HG02678 (cell line): ENCODE measurements around the gene PON1.

Experiments used
- ATAC-seq: cut with Tn5 transposase; IDR thresholded peaks from one replicate; pipeline ENCODE4 v1.9.1; 2021; ENCODE audit warnings: mild to moderate bottlenecking, moderate library complexity; ENCODE audit not compliant: unreplicated experiment

PON1 gene

GRCh38 chr7:95317966-95318365 is 6.4 kb downstream of the PON1 start:
- no peak for ATAC-seq

GRCh38 chr7:95317546-95317945 is 6.8 kb downstream of the PON1 start:
- no peak for ATAC-seq

- ATAC-seq = peak; percentile 74
Observed at GRCh38 chr7:95316588-95316987, 7.7 kb downstream of the PON1 start.

- no peak for ATAC-seq
Observed at GRCh38 chr7:95312561-95312960, 11.8 kb downstream of the PON1 start.

GRCh38 chr7:95311389-95311788 is 12.9 kb downstream of the PON1 start:
- no peak for ATAC-seq

DNA sequence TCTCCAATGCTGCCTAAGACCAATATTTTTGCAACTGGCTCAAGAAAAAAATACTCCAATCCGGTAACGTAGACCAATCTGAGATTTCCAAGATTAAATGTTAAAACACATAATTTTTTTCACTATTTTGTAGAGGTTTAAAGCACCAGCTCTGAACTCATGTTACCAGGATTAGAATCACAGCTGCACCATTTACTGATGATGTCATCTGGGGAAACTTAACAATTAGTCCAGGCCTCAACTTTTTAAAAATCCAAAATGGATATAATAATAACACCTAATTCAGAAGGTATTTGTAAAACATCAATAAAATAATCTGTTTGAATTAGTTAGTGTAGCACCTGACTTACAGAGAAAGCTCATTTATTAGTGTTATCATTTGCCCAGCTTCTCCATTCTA is 14.4 kb downstream of the PON1 start:
- ATAC-seq = no peak

DNA sequence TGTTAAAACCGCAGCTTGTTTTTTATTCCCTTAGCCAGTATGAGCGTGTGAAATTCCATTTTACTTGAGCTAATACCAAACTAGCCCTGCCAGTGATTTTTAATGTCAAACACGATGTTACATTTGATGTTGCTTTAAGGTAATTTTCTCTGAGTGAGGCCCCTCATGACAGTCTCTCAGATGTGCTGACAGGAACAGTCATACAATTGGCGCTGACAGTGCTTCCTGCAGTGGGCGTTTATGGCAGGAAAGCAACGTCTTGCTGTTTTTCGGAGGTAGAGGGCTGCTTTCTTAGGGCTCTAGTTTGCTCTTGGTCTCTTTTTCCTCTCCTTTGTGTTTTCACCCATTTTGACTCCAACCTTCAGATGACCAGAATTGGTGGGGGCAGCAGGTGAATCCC is 19.3 kb downstream of the PON1 start:
- ATAC-seq = no peak

DNA sequence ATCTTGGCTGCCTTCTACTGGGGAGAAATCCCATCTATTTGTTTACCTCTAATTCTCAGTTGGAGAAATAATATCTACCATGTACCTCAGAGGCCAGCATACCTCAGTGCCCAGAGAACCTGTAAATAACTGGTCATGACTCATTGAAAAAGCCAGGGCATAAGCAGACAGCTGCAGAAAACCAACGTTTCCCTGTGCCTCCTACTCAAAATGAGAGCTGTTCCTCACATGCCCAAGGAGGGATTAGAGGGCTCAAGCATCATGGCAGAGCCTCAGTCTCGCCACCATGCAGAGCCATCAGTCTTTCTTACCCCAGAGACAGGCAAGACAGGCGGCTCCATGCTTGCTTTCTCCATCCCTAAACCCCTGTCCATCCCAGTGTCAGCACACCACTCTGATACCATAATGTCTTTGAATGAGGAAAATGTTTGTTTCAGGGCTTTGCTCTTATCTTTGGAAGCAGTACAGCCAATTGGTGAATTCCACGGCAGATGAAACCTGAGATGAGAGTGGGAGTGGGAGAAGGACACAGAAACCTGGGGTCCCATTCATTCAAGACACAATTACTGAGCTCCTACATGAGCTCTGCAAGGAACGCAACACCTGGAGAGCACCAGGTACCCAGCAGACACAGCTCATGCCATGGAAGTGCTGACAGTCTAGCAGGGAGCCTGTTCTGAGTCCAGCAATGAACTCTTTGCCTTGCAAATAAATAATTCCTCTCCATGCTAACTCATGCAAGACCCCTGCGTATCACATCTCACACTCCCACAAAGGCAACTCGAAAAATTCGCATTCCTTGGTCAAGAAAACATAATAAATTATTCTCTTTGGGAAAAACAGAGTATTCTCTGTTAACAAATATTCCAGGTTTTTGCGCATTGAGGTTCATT is 21.1 kb downstream of the PON1 start:
- no peak for ATAC-seq

- no peak for ATAC-seq
Observed at GRCh38 chr7:95298091-95298490, 26.2 kb downstream of the PON1 start.

DNA sequence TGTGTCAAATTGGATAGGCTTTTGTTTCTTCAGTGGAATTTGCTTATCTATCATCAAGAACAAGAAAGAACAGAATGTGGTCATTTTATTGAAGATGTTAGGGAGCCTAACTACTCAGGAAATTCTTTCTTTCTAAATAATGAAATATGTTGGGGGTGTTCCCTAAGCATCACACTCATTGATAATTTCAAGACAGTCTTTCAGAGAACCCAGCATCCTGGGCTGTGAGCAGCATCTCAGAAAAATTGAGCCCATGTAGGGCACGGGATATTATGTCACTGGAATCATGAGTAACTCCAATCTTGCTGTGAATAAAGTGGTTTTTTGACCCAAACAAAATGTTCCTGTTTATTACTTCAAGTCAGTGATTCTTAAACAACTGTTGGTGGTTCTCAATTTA is 27.3 kb downstream of the PON1 start:
- no peak for ATAC-seq

DNA sequence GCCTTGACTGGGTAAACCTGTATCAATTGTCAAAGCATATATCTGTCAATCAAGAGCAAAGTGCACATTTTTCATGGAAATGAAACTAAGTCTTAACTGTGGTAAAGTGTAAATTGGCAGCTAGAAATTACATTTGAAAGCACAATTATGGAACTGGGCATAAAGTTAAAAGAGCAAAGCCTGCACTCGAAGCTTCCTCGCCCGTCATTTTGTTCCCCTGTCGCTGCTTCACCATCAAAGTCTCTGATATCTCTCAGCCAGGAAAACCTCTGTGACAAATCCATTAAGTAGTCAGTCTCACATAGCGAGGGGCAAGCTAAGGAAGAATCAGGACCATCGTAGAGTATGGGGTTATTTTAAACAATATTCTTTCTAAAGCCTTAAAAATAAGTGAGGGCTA is 27.9 kb downstream of the PON1 start:
- ATAC-seq = no peak

DNA sequence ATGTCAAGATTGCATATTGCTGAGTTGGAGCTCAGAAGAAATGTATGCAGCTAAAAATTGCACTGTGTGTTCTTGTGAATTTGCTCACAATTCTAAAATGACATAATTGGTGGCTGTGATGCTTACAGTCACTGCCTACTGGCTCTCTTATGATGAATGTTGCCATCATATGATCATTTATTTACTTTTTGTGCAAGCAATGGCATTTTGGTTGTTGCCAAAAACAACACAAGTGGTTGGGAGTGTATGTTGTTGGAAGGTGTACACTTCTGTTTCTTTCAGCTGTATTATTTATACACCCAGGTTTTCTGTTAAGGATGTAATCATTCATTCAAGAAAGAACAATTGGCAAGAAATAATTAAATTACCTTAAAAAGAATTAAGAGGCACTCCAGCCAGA is 28.9 kb downstream of the PON1 start:
- ATAC-seq = no peak

DNA sequence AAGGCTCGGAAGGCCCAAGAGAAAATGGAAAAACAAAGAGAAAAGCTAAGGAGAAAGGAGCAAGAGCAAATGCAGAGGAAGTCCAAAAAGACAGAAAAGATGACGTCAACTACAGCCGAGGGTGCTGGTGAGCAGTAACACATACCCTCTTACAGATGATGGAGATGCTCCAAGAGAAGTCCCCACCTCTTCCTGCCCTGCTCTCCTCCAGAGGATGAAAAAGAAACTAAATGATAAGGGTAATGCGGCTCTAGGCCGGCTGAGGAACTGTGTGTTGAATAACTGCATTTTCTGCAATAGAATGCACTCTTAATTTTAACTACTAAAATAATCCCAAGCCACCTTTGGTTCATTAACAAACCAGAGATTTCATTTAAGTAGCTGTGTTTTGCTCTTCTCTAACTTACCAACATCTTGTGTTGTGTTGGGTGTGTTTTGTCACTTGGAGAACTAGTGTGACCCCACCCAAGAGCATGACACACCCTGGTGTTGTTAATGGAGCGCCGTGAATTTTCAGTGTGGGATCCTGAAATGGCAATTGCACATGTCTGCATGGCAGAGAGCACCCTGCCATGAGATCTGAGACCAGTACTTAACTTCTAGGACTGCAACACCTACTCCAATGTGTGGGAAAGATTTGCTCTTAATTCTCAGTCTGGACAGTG is 34.0 kb downstream of the PON1 start:
- no peak for ATAC-seq

GRCh38 chr7:95286096-95286495 is 38.2 kb downstream of the PON1 start:
- no peak for ATAC-seq

DNA sequence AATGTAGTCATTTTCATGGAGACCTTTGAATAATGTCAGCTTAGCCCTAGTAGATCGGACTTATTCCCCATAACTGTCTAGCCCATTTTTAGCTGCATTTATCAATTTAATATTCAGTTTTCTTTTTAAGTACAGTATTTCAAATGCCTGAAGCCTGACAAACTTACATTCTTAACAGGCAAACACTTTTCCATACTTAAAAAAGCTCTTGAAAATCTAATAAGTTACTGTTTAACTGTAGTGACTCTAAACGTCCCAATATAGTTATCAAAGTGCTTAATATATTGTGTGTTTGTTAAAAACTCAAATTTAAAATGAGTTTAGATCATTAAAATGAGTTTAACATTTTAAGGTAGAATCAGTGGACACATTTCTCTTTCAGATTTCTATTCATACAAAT is 44.9 kb downstream of the PON1 start:
- no peak for ATAC-seq

DNA sequence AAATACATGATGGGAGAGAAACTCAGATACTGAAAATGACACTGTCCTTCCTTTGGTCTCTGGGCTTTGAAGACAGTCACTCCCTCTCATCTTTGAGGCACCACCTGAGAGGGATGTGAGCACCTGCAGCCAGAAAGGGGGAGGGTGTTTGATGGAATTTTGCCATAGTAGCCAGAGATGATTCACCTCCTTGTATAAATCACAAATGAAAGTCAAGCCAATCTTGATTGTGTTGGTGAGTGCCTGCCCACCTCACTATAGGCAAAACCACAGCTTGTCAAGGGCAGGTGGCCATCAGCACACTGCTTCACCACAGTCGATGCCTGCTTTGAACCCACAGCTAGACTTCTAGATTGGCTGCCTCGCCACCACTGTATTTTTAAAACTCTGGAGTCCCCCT is 48.2 kb downstream of the PON1 start:
- no peak for ATAC-seq

DNA sequence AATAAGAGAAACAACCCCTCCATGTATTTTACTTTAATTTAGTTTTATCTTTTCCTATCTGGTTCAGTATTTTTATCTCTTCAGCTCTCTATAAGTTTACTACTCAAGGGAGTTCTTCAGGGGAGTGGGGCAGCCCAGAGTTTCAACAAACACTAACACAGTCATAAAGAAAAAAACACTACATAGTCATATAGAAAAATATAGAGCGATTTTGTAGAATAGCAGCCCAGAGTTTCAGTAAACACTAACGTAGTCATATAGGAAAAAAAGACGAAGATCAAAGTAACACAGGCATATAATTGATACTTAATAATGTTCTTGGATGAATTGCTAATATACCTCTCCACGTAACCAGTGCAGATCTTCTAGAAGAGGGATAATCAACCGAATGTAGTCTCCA is 54.7 kb downstream of the PON1 start:
- ATAC-seq = no peak

DNA sequence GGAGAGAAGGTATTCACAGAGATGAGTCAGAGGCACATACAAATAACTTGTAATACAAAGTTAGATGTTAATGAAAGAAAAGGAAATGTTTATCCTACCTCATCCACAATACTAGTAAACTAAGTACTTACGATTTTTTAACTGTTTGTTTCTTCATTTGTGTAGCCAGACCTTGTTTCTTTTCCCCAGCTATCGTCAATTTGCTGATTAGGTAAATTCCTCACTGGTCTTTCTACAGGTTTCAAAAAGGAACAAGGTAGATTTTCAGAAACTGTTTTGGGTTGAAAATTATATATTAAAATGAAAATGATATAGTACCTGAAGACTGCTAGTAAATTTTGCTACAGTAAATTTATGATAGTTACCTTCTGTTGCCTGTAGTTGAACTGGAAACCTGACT is 56.6 kb downstream of the PON1 start:
- ATAC-seq = no peak

DNA sequence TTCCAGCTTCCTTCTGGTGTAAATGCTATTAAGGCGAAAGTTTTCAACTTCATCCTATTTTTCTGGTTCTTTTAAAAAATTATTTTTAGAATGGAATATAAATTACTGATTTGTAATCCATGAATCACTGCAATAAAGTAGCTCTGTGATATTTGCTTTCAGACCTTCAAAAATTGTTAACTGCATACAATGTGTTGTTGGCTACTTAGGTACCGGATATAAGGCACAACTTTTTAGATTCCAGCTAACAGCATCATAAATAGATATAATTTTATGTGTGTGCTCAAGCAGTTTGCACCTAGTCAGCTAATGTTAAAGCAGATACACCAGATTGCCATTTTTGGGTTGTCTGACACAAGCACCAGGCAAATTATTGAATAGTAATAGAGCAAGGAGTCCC is 58.7 kb downstream of the PON1 start:
- ATAC-seq = no peak

- no peak for ATAC-seq
Observed at GRCh38 chr7:95264363-95264891, 59.9 kb downstream of the PON1 start.

GRCh38 chr7:95263785-95264362 is 60.5 kb downstream of the PON1 start:
- no peak for ATAC-seq

- ATAC-seq = no peak
Observed at GRCh38 chr7:95262875-95263274, 61.5 kb downstream of the PON1 start.
